Activated gamma-delta T cell (primary cell): ENCODE data around the gene KCNH1.

Experiments used
- DNase-seq: peaks from one replicate; lab custom pipeline; 2025; lab: John Stamatoyannopoulos, UW

KCNH1 gene

DNA sequence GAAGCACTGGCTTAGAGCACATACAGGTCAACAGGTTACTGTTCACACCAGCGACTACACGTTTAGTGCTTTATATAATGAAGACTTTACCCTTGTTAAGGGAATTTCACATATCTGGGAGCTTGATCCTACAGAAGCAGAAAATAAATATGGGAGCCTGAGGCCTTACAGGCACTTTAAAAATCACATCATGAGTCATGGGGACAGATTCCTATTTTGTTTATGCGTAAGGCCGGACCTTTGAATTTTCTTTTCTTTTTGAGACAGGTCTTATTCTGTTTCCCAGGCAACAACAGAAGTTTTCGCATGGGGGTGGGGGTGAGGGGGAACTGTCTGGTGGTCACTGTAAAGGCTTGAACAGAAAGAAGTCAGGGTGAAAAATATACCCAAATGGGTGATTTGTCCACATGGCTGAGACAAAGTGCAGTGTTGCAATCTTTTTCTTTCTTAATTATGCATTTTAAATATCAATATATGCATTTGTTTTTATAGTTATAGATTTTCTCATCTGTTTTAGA is 276.7 kb downstream of the KCNH1 start:
- DNase-seq = no peak

DNA sequence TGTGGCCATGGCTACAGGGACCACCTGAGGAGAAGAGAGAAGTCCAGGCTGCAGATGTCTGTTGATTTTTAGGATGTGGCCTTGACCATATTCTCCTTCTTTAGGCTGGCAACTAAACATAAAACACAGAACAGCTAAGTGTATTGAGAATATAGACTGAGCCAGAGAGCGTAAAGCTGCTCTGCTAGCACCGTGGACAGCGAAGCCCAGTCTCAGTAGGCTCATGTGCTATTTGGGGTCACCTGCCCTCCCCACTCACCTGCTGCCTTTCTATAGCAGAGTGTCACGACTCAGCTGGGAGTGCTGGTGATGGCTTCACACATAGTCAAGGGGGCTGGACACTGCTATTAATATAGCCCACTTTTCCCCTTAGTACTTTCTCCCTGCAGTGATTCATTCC is 278.5 kb downstream of the KCNH1 start:
- DNase-seq = no peak

DNA sequence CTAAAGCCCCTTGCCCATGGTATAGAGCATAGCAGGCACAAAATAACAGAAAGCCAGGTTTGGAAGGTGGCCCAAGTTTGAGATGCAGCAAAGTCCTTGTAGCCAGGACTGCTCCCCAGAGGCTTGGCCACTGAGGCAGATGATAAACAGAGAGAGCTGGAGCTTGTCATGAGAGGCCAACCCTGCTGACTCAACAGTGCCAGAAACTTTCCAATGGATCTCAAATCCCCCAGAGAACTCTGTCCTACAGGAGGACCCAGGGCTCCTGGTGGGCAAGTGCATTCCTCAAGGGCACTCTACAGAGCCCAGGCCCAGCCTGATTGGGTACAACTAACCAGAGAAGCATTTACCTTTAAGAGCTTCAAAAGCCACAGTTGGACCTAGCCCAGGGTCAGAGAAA is 280.7 kb downstream of the KCNH1 start:
- no peak for DNase-seq

DNA sequence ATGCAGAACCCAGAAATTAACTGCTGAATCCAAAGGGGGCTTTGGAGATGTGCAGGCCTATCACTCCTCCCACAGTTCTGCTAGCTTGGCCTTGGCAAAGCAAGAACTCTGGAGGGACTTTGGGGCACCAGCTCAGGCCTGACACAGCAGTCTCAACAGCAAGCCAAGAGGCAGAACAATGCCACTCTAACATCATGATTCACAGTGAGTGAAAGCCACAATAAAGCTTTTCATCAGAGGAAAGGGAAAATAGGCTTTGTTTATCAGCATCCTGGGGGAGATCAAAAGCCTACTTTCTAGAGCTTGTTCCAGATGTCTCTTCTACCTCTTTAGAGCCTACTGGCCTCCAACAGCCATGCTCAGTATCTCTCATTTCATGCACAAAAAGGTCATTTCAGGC is 283.4 kb downstream of the KCNH1 start:
- no peak for DNase-seq

DNA sequence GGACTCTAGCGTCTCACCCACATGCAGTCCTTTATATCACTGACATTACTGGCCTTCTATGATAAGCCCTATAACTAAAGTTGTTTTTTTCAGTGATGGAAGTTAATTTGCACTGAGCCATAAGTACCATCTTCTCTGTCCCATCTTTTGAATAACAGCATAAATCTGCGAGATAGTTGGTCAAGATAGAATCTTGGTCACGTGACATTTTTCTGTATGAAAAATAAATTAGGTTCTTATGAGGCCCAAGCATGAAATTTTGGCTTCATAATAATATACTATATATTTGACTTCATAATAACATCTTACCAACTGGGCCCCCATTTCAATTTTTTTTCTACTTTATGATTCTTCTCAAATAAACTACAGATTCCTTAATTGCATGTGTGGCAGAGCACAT is 285.5 kb downstream of the KCNH1 start:
- DNase-seq = no peak

DNA sequence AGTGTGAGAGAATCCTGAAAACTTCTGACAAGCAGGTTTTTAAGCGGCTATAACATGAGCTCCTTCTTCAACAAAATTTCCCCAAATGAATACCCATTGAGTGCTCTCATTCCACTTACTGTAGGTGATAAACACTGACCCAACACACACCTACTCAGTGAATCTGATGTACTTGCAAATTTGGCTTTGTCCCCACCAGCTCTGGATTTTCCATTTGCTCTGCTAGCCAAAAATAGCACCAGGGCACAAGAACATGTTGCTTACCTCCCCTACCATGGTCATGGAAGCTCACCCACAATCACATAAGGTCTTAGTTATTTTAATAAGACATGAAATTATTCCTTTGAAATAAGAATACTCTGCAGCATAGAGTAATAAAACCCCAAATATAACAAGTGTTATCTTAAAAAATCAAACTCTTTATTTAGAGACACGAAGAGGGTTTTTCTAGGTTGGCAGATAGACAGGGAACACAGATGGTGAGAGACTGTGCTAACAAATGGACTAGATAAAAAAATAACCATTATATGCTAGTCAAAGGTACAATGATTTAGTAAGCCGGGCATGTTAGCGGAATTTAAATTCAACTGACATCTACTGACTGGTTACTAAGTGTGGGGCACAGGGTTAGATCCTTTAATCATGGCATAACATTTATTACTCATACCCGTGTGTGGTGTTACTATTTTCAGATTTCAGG is 291.9 kb downstream of the KCNH1 start:
- no peak for DNase-seq

DNA sequence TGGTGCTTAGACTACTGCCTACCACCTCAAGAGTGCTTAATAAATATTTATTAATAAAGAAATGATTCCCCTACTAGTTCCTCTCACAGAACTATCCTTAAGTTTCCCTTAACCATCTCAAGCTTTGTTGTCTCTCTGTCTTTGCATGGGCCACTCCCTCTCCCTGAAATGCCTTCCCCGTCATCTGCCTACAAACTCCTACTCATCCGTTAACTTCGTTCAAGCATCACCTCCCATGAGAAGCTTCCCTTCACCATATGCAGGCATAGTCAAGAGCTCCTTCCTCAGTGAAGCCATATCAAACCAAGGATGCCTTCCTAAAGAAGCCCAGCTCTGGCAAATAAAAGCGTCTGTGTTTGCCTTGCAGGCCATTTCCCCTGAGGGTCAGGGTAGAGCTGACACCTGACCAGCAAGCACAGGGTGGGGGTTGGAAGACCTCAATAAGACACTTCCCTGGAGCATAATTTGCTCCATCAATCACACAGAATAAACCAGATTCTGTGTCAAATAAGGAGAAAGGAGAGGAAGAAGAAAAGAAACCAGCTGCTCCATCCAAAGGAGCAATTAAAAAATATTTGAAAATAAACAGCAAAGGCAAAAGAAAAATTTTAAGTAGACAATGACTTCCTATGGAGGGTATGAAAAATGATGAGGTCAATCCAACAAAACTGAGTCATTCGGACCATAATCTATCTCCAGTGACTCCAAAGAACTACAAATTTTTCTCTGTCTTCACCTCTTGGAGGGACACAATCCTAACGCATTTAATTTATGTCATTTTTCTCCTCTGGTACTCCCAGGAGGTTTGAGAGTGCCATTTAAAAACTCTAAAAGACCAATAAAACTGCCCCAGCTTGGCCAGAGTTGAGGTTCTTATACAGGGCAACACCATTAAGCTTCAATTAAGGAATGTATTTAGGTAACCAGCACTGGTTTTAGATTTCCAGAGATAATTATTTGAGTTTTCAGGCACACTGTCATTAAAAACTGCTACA is 303.6 kb downstream of the KCNH1 start:
- no peak for DNase-seq

DNA sequence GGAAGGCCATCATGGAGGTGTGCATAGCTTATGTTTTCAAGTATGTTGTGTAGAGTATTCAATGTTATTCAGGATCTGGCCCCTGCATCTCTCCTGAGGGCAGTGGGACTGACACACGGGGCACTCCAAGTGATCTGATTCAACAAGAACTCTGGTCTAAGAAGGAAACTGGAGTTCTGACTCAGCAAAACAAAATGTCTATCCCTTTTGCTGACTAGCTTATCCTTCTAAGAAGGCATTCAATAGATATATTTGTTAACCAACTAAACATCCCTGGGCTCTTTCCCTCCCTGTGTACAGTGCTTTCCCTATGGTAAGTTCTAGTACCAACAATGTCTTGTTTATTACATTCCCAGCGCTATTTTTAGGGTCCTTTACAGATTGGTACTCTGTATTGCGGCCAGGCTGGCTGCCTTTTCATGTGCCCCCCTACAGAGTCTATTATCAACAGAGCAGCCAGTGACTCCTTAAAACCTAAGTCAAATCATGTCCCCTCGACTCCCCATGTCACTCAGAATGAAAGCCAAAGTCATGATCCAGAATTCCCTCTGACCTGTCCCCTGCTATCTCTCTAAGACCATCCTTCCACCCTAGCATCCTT is 304.9 kb downstream of the KCNH1 start:
- DNase-seq = no peak

DNA sequence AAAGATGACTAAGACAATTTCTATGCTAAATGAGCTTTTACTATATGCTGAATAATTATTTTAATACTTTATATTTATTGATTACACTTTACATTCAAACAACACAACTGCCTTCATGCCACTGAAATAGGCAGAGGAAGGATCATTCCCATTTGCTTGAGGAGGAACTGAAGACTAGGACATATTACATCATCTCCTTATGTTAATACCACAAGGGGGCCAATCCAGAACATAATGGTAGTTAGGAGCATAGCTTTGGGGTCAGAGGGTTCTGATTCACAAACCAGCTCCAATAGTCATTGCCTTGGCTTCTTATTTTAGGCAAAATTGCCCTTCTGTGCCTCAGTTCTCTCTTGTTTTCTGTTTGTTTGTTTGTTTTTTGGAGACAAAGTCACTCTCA is 306.5 kb downstream of the KCNH1 start:
- DNase-seq = no peak

DNA sequence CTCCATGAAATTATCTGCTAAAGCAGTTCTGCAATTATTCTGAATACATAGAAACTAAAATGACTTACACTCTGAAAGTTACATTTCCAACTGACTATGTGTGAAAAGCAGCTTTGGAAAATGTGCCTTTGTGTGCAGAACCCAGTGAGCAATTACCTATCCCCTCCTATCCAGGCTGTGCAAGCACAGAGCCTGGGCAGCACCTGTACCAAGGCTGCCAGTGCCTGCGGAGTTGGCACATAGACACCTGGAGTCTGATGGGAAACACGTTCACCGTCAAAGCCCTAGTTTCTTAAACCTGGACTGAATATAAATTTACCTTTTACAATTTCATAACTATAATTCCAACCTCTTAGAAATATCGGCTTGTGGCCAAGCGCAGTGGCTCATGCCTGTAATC is 307.3 kb downstream of the KCNH1 start:
- no peak for DNase-seq

DNA sequence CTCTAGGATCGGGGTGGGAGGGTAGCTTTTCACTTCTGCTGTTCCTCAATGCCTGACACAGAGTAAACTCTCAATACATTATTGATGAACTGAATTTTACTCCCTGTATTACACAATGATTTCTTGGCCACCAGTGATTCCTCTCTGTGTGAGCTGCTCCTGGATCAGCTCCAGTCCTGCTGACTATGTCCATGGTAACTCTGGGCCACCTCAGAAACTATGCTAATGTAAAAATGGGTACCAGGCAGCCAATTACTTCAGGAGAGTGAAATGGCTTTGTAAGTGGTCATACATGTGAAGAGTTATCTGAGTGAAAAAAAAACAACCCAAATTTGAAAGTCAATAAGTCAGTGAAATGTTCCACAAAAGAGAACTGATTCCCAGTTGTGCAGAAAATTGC is 311.0 kb downstream of the KCNH1 start:
- no peak for DNase-seq

DNA sequence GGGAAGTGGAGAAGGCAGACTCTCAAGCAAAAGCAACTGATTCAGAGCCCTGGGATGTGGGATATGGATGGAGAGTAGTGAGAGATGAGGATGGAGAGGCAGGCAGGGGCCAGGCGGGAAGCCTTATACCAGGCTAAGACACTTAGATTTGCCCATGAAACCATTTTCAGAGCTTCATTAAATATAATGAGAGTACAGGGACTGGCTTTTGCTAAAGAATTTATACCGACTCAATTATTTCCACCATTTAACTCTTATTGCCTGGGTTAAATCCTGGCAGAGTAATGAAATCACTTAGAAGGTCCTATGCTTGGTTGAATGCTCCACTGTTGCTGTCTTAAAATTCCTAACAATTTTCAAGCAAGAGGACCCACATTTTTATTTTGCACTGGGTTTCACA is 311.7 kb downstream of the KCNH1 start:
- no peak for DNase-seq

DNA sequence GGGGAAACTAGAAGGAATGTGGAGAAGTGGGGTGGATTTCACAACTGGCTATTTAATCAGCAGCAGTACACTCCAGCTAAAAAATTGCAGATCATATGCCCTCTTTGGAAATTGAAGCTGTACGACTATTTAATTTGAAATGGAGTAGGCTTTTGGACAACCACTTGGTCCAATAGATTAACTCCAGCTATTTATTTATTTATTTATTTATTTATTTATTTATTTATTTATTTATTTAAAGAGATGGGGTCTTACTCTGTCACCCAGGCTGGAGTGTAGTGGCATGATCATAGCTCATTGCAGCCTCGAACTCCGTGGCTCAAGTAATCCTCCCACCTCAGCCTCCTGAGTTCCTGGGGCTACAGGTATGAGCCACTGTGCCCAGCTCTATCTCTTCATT is 312.3 kb downstream of the KCNH1 start:
- DNase-seq = no peak

DNA sequence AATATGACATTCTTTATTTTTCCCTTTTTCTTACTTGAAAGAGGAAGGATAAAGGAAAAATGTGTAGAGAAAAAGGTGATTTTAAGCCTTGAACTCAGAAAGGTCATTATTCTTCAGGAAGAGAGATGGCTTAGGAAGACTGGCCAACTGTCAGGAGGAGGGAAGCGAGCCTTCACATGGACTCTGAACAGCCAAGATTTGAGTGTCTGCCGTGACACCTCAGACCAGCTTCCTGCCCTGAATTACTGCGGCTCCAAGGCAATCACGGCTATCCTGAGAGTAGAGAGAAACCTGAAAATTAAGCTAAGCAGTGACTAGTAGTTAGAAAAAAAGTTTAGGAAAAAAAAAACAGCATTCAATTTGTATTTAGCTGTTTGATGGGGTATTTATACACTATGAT is 314.7 kb downstream of the KCNH1 start:
- no peak for DNase-seq

DNA sequence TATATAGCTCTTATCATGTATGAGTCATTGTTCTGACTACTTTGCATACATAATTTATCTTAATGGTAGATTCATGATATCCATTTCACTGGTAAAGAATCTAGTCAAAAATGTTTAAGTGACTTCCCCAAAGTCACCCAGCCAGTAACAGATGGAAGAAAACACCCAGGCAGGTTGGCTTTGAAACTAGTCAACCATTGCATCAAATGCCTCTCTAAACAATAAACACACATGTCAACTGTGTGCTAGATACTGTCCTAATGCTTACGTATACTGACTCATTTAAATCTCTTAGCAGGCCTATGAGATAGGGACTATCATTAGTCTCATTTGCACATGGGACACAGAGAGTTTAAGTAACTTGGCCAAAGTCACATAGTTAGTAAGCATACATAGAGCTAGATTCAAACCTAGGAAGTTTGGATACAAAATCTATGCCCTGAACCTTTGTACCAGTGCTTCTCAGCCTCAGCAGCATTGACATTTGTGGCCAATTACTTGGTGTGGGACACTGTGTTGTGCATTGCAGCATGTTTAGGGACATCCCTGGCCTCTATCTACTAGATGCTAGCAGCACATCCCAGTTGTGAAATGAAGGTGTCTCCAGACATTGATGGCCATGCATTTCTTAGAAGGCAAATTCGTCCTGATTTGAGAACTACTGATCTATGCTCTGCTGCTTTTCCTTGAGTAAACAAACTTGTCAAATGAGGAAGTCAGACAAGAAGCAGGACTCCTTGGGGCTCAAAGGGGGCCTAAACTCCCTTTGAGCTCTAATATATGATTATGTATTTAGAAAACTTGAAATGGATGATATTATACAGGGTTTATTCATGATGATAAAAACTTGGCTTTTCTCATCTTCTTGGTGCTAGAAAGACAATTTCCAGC is 316.3 kb downstream of the KCNH1 start:
- no peak for DNase-seq

DNA sequence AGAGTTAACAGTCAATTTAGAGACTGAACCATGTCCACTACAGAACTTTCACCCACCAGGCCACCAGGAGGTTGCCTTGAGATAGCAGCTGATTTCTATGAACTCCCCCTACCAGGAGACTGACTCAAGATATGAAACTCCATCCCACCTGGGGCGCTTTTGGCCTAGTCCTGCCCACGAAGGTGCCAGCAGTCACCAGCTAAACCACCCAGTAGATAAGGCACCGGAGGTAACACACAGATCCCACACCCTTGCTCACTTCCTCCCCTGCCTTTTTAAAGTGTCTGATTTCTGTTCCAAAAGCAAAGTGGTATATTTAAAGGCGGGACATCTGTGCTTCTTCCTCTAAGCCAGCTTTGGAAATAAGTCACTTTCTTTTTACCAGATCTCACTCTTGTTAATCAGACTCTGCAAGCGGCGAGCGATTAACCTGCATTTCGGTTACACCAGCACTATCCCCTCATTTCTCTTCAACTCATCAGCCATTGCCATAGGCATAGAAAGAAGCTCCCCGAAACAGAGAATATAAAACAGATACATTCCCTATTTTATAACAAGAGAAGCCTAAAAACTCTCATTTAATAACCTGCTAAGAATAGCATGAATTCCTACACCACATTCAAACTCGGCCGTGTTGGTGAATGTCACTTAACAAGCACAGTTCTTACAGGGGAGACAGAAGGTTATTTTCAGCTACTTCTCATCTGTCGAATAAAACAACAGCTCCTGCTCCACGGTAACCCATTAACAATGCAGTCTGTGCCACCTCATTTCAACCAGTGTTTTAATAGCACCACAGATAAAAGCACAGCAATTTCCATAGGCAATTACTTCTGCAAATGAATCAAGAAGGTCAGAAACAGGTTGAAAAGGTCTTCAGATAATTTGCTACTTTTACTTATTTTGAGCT is 318.1 kb downstream of the KCNH1 start:
- DNase-seq = no peak

DNA sequence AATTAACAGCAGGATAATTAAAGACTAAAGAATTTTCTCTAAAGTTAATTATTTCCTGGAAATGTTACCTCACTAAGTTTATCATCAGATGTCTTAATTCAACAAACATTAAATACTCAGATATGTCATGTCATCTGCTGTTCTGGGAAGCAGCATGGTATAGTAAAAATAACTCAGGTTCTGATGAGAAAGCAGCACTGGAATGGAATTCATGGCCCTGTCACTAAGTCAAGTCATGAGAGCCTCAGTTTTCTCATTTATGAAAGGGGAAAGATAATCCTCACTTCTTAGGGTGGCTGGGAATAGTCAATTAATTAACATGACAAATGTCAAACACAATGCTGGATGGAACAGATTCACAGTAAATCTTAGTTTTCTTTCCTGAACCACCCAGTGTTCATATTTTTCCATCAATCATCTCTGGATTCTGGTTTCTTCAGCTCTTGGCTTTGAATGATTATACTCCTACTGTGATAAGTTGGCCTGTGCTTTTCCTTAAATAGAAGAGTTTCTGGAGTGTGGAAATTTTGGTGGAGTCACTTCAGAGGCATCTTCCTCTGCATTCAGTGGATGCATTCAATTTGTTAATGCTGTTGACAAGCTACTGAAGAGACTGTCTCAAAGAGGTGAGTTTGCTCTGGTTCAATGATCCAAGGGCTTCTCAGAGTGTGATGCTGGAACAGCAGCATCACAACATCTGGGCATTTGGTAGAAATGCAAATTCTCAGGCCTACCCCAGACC is 319.4 kb downstream of the KCNH1 start:
- DNase-seq = no peak

DNA sequence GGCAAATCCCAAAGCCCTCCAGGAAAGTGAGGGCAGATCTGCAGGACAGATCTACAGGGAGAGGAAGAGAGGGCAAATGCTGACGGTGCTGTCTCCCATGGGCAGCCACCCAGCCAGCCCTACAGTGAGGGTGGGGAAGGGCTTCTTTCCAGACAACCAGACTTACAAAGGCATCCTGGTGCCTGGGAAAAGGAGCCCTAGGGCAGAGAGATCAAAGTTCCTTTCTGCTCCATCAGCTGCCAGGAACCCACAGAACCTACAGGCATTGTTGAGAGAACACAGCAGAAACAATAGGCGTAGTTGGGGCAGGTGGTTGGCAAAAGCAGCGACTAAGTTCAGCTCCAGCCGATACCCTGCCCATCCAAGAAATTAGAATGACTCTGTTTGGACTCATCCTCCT is 332.4 kb downstream of the KCNH1 start:
- DNase-seq = no peak

DNA sequence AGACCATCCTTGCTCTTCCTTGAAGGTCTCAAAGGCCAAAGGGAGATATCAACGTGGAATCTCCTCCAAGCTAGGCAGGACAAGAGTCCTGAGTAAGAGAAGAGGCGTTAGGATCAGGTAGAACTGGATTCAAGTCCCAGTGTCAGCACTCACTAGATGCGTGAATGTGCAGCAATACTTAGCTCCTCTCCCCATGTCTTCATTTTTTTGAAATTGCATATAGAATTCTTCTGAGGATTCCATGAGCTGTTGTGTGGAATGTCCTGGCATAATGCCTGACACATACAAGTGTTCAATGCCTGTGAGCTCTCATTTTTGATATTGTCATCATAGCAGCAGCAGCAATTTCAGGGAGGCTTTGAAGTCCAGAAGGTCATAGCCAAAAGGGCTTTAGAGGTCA is 333.2 kb downstream of the KCNH1 start:
- no peak for DNase-seq

DNA sequence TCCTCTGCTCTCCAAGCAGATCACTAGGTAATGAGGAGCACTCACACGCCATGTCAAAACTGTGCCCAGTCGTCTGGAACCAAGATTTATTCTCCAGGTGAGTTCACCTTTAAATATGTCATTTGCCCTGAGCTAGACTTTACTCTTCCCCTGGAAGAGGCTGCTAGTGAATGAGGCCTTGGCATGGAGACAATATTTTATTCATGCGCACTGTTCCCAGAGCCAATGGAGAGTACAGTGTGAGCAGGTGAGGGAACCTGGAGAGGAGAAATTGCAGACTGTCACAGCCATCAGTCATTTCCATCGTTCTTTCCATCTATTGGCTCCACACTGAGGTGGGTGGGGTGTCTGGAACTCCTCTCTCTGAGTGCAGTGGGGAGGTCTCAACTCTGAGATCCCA is 333.6 kb downstream of the KCNH1 start:
- no peak for DNase-seq
